Testis (tissue), 2 donors: ENCODE measurements around the gene ZNF791.

ENCODE experiments used
- CTCF ChIP-seq, 3 experiments: fragments of 450-650 bp in 2 of 3; fragments of 200-600 bp in 1 of 3; sonication (generic) in 1 of 3; IDR thresholded peaks; one replicate each; pipeline ENCODE4 v1.5.1; 2016 to 2019; ENCODE audit warnings: antibody characterized with exemption in 3 of 3, mild to moderate bottlenecking in 2 of 3, moderate library complexity in 1 of 3
- POLR2A ChIP-seq: fragments of 450-650 bp; IDR thresholded peaks from one replicate; pipeline ENCODE4 v1.6.1; 2017; ENCODE audit warnings: antibody characterized with exemption, mild to moderate bottlenecking, moderate library complexity

GRCh38 chr19:12638611-12639182 is 28.0 kb downstream of the ZNF791 start:
- no peak for TF ChIP-seq CTCF (IDR thresholded peaks at IDR 0.05)
- no peak for TF ChIP-seq POLR2A
